ENCODE data around the gene PISD. TPM values are rescaled to one million over a fixed set of nuclear protein-coding genes. Genes with fewer than 3 reads are reported as not detected.
"Not testable (repeated sequence)": the region's sequence is repeated elsewhere in the genome, so short reads cannot be mapped to it uniquely, and the experiment has no call there.

PISD gene
- total RNA-seq, 1 donor from 2014 or later, result 44.9 TPM

GRCh38 chr22:31607696-31608095, 54.3 kb downstream of the PISD start:
- intact Hi-C loops (cut with micrococcal nuclease), result no loop called here
- Mint-ChIP-seq H3K4me3 (ENCODE audit: low read depth) (no peak overlapping the region), H3K4me1 (ENCODE audit: low read depth) (no peaks in the 10 kb centered on the region), H3K27ac (no peak overlapping the region), H3K9me3 (no peaks in the 10 kb centered on the region), H3K27me3 (ENCODE audit: low read depth) (no peaks in the 10 kb centered on the region), H3K36me3 (ENCODE audit: low read depth) (peaks cover 74% of the 10 kb centered on the region)
- no peak for DNase-seq (ENCODE audit: low spot score)

- H3K4me1 Mint-ChIP-seq (ENCODE audit: low read depth), result no peaks in the 10 kb centered on the region
- H3K27me3 Mint-ChIP-seq (ENCODE audit: low read depth), result no peaks in the 10 kb centered on the region
- intact Hi-C loops (cut with micrococcal nuclease), result no loop called here
- no peak overlapping the region for H3K4me3 Mint-ChIP-seq (ENCODE audit: low read depth)
- H3K9me3 Mint-ChIP-seq, result no peaks in the 10 kb centered on the region
- H3K36me3 Mint-ChIP-seq (ENCODE audit: low read depth), result peaks cover 80% of the 10 kb centered on the region
- no peak overlapping the region for H3K27ac Mint-ChIP-seq
- no peak for DNase-seq (ENCODE audit: low spot score)
These were observed 56.0 kb downstream of the PISD start for GRCh38 chr22:31605851-31606585.

- H3K4me1 Mint-ChIP-seq (ENCODE audit: low read depth), result no peaks in the 10 kb centered on the region
- peaks cover 79% of the 10 kb centered on the region for H3K36me3 Mint-ChIP-seq (ENCODE audit: low read depth)
- peak overlapping the region; percentile 51 for H3K27ac Mint-ChIP-seq
- intact Hi-C loops (cut with micrococcal nuclease), result no loop called here
- no peak overlapping the region for H3K4me3 Mint-ChIP-seq (ENCODE audit: low read depth)
- no peaks in the 10 kb centered on the region for H3K9me3 Mint-ChIP-seq
- DNase-seq (ENCODE audit: low spot score), result no peak
- no peaks in the 10 kb centered on the region for H3K27me3 Mint-ChIP-seq (ENCODE audit: low read depth)
These were observed 57.0 kb downstream of the PISD start for GRCh38 chr22:31604746-31605705.

- no peaks in the 10 kb centered on the region for H3K4me1 Mint-ChIP-seq (ENCODE audit: low read depth)
- no peak overlapping the region for H3K27ac Mint-ChIP-seq
- H3K27me3 Mint-ChIP-seq (ENCODE audit: low read depth), result no peaks in the 10 kb centered on the region
- intact Hi-C loops (cut with micrococcal nuclease), result no loop called here
- no peaks in the 10 kb centered on the region for H3K9me3 Mint-ChIP-seq
- no peak overlapping the region for H3K4me3 Mint-ChIP-seq (ENCODE audit: low read depth)
- H3K36me3 Mint-ChIP-seq (ENCODE audit: low read depth), result peaks cover 74% of the 10 kb centered on the region
- no peak for DNase-seq (ENCODE audit: low spot score)
These were observed 57.8 kb downstream of the PISD start for GRCh38 chr22:31604137-31604705.

- no peaks in the 10 kb centered on the region for H3K9me3 Mint-ChIP-seq
- H3K27ac Mint-ChIP-seq, result no peak overlapping the region
- intact Hi-C loops (cut with micrococcal nuclease), result no loop called here
- H3K36me3 Mint-ChIP-seq (ENCODE audit: low read depth), result peaks cover 71% of the 10 kb centered on the region
- H3K4me1 Mint-ChIP-seq (ENCODE audit: low read depth), result no peaks in the 10 kb centered on the region
- H3K4me3 Mint-ChIP-seq (ENCODE audit: low read depth), result no peak overlapping the region
- H3K27me3 Mint-ChIP-seq (ENCODE audit: low read depth), result no peaks in the 10 kb centered on the region
- DNase-seq (ENCODE audit: low spot score), result no peak
These were observed 58.4 kb downstream of the PISD start for GRCh38 chr22:31603574-31603973.

GRCh38 chr22:31603081-31603525, 58.9 kb downstream of the PISD start:
- Mint-ChIP-seq H3K36me3 (ENCODE audit: low read depth) (peaks cover 69% of the 10 kb centered on the region), H3K4me3 (ENCODE audit: low read depth) (no peak overlapping the region), H3K27me3 (ENCODE audit: low read depth) (no peaks in the 10 kb centered on the region), H3K9me3 (no peaks in the 10 kb centered on the region), H3K27ac (no peak overlapping the region), H3K4me1 (ENCODE audit: low read depth) (no peaks in the 10 kb centered on the region)
- intact Hi-C loops (cut with micrococcal nuclease), result no loop called here
- DNase-seq (ENCODE audit: low spot score), result no peak

GRCh38 chr22:31602259-31602952, 59.6 kb downstream of the PISD start:
- no peak for DNase-seq (ENCODE audit: low spot score)
- H3K4me3 Mint-ChIP-seq (ENCODE audit: low read depth), result no peak overlapping the region
- no peaks in the 10 kb centered on the region for H3K9me3 Mint-ChIP-seq
- intact Hi-C loops (cut with micrococcal nuclease), result no loop called here
- no peaks in the 10 kb centered on the region for H3K27me3 Mint-ChIP-seq (ENCODE audit: low read depth)
- H3K27ac Mint-ChIP-seq, result no peak overlapping the region
- H3K36me3 Mint-ChIP-seq (ENCODE audit: low read depth), result peaks cover 68% of the 10 kb centered on the region
- H3K4me1 Mint-ChIP-seq (ENCODE audit: low read depth), result no peaks in the 10 kb centered on the region

- peak overlapping the region; percentile 65 for H3K27ac Mint-ChIP-seq
- no peak overlapping the region for H3K4me3 Mint-ChIP-seq (ENCODE audit: low read depth)
- H3K27me3 Mint-ChIP-seq (ENCODE audit: low read depth), result no peaks in the 10 kb centered on the region
- no peaks in the 10 kb centered on the region for H3K9me3 Mint-ChIP-seq
- intact Hi-C loops (cut with micrococcal nuclease), result no loop called here
- peaks cover 38% of the 10 kb centered on the region for H3K36me3 Mint-ChIP-seq (ENCODE audit: low read depth)
- DNase-seq (ENCODE audit: low spot score), result no peak
- no peaks in the 10 kb centered on the region for H3K4me1 Mint-ChIP-seq (ENCODE audit: low read depth)
These were observed 66.7 kb downstream of the PISD start for GRCh38 chr22:31595271-31595670.

GRCh38 chr22:31590161-31590560, 71.9 kb downstream of the PISD start:
- H3K4me1 Mint-ChIP-seq (ENCODE audit: low read depth), result peaks cover 22% of the 10 kb centered on the region
- H3K27ac Mint-ChIP-seq; H3K9me3 Mint-ChIP-seq; H3K4me3 Mint-ChIP-seq (ENCODE audit: low read depth); DNase-seq (ENCODE audit: low spot score); intact Hi-C loops (cut with micrococcal nuclease); H3K27me3 Mint-ChIP-seq (ENCODE audit: low read depth): not testable (repeated sequence)
- peaks cover 52% of the 10 kb centered on the region for H3K36me3 Mint-ChIP-seq (ENCODE audit: low read depth)

GRCh38 chr22:31588970-31589675, 72.9 kb downstream of the PISD start:
- H3K36me3 Mint-ChIP-seq (ENCODE audit: low read depth), result peaks cover 59% of the 10 kb centered on the region

GRCh38 chr22:31586137-31586920, 75.7 kb downstream of the PISD start:
- Mint-ChIP-seq H3K27ac (peak overlapping the region; percentile 81), H3K4me1 (ENCODE audit: low read depth) (peaks cover 51% of the 10 kb centered on the region), H3K9me3 (no peaks in the 10 kb centered on the region), H3K36me3 (ENCODE audit: low read depth) (peaks cover 77% of the 10 kb centered on the region), H3K4me3 (ENCODE audit: low read depth) (peak overlapping the region; percentile 9), H3K27me3 (ENCODE audit: low read depth) (no peaks in the 10 kb centered on the region)
- DNase-seq (ENCODE audit: low spot score), result no peak
- intact Hi-C loops (cut with micrococcal nuclease), result no loop called here

More at GRCh38 chr22:31588970-31589675, 72.9 kb downstream of the PISD start:
- Mint-ChIP-seq H3K4me1 (ENCODE audit: low read depth) (peaks cover 33% of the 10 kb centered on the region), H3K27me3 (ENCODE audit: low read depth) (no peaks in the 10 kb centered on the region), H3K4me3 (ENCODE audit: low read depth) (no peak overlapping the region), H3K9me3 (no peaks in the 10 kb centered on the region), H3K27ac (peak overlapping the region; percentile 14)
- intact Hi-C loops (cut with micrococcal nuclease), result no loop called here
- no peak for DNase-seq (ENCODE audit: low spot score)

Measured in activated T-helper 2 cell treated with anti-CD3 and anti-CD28 coated beads, Interferon-gamma antibody, Interleukin-2, Interleukin-4, amounts not matched to agents 10 μg/mL and 5 μg/mL and 100 μg/mL, durations not matched to agents 14 hours and 24 hours and 36 hours (primary cell).